DMS79 treated with DMSO at 0.1 percent for 48 hours (cell line): ENCODE data around the gene ZAR1.
"Not testable (repeated sequence)": the region's sequence is repeated elsewhere in the genome, so short reads cannot be mapped to it uniquely, and the experiment has no call there.

Experiments
- DNase-seq: peaks from one replicate; lab custom pipeline; 2025; lab: John Stamatoyannopoulos, UW

The ZAR1 gene

GRCh38 chr4:48490012-48490679 lies at the start of gene ZAR1:
Gene ZAR1 (plus strand): TSS chr4:48490252. CDS start chr4:48490292, 40 bp downstream.
- DNase-seq: no peak

DNA sequence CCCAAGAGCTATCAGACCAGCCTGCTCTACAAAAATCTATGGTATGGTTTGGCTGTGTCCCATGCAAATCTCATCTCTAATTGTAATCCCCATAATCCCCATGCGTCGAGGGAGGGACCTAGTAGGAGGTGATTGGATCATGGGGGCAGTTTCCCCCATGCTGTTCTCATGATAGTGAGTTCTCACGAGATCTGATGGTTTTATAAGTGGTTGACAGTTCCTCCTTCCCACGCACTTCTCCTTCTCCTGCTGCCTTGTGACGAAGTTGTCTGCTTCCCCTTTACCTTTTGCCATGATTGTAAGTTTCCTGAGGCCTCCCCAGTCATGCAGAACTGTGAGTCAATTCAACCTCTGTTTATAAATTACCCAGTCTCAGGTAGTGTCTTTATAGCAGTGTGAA lies 49.1 kb upstream of the ZAR1 start:
- DNase-seq: not testable (repeated sequence)

DNA sequence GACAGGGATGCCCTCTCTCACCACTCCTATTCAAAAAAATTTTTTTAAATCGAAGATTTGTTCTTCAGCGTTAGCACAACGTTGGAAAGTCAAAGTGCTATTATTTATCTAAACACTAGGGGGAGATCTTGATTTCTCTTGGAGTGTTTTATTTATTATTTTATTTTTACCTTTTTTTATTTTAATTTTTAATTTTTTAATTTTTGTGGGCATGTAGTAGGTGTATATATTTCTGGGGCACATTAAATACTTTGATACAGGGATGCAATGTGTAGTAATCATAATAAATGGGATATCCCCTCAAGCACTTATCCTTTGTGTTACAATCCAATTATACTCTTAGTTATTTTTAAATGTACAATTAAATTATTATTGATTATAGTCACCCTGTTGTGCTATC lies 44.3 kb upstream of the ZAR1 start:
- no peak for DNase-seq

- no peak for DNase-seq
Measured at GRCh38 chr4:48446642-48447041, 43.4 kb upstream of the ZAR1 start.

DNA sequence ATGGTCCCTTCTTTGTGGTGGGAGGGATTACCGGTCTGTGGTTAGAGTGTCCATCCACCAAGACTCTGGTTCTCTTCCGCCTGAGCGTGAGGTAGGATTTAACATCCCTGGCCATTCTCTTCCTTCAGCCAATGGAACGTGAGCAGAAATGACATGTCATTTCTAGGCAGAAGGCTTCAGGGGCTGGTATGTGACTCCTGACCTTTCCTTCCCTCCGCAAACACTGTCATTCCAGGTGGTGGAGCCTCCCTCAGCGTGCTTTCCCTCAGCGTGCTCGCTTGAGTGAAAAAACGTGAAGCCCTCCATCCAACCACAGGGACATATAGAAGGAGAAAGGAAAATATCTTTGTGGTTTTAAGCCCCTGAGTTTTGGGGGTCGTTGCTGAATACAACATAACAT lies 40.9 kb upstream of the ZAR1 start:
- no peak for DNase-seq

- no peak for DNase-seq
Measured at GRCh38 chr4:48450740-48451139, 39.3 kb upstream of the ZAR1 start.

- not testable (repeated sequence) for DNase-seq
Measured at GRCh38 chr4:48451656-48452055, 38.4 kb upstream of the ZAR1 start.

DNA sequence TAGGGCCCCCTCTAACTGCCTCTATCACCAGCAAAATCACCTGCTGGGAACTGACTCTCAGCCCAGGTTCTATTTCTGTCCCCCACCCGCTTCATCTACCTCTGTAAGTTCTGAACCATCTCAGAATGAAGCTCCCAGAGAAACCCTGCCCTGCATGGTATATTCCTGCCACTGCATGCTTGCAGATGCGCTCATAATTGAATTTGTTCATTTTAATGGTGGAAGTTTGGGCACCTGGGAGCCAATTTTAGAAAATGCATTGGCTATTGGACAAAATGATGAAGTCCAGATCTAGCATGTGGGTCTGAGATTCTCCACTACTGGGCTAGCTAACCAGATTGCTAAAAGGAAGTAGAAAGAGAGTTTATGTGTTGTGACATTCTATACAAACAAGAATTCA lies 35.5 kb upstream of the ZAR1 start:
- DNase-seq: no peak

DNA sequence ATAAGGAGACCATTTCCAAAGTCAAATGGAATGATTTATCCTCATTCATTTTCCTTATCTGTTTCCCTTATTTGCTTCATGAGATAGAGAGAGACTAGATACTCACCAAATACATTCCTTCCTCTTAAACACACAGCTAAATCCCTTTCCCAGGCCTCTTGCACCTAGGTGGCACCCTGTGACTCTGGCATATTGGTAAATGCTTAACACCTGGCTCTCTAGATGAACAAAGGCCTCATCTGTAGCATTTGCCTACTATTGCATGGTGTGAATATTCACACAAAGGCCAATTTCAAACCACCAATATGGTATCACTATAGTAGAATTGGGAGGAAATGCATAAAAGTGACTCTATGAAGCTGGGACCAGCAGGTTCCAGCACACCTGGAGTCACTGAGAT lies 29.1 kb upstream of the ZAR1 start:
- DNase-seq: no peak

- no peak for DNase-seq
Measured at GRCh38 chr4:48462363-48462762, 27.7 kb upstream of the ZAR1 start.

DNA sequence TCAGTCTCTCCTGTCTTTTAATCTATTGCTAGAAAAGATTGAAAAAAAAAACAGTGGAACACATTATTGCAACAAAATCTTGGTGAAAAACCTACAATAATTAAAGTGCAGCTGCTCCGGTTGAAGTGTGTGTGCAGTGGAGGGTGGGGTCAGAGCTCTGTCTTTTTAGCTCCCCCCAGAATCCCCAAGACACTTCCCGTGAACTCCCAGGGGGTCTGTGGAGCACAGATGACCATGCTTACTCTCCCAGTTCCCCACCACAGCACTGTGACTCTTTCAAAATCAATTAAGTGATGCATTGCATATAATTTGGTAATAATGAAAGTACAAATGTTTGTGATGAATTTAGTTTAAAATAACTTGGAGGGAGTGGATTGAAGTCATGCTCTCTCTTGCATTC lies 22.6 kb upstream of the ZAR1 start:
- no peak for DNase-seq

- no peak for DNase-seq
Measured at GRCh38 chr4:48467891-48468290, 22.2 kb upstream of the ZAR1 start.

DNA sequence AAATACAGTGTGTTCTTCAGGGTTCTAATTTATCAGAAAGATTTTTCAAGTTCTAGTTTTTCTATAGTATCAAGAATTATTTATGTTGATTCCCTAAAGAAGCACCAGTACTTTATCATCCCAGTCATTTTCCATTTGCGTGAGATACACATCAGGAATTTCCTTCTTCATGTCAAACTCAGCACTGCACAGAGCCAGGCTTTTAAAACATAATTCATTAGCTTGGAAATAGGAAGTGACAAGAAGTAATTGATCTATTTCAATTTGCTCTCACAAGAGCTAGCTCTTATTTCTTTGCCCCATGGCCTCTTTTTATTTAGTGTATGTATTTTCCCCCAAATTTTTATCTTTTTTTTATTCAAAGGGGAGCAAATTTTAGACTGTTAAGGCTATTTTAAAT lies 19.9 kb upstream of the ZAR1 start:
- no peak for DNase-seq

GRCh38 chr4:48470570-48470969 lies 19.5 kb upstream of the ZAR1 start:
- no peak for DNase-seq

- peak; percentile 46 for DNase-seq
Measured at GRCh38 chr4:48472794-48473193, 17.3 kb upstream of the ZAR1 start.

DNA sequence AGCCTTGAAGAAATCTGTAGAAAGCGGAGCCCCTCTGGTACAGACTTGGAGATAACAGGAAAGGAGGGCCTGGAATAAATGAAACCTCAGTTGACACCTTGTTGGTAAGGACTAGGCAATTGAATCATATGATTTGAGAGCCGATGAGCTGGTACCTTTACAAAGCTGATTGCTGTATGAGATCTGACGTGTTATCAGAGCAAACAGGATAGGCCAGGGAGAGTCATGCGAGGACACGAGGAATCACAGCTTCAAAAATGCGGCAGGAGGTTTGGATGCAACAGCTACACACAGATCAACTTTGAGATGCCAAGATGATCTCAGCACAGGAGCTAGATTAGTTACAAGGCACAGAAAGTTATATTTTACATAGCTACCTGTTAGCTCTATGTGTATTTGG lies 14.3 kb upstream of the ZAR1 start:
- no peak for DNase-seq

- DNase-seq: no peak
Measured at GRCh38 chr4:48478273-48478672, 11.8 kb upstream of the ZAR1 start.

DNA sequence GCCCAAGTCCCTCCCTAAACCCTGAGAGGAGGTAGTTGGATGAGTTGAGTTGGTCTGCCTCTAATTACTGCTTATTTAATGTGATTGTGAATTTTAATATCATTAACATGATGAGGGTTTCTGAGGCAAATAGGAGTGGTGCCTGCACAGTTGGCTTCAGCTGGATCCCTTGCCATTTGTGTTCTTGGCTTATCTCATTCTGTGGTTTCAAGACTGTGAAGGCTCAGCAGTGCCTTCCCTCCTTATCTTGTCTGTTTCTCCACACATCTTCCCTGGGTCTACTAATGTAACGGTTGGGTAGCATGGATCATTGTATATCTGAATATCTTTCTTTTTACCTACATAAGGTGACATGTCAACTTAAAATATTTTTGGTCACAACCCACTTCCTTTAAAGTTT lies 8.5 kb upstream of the ZAR1 start:
- DNase-seq: no peak

DNA sequence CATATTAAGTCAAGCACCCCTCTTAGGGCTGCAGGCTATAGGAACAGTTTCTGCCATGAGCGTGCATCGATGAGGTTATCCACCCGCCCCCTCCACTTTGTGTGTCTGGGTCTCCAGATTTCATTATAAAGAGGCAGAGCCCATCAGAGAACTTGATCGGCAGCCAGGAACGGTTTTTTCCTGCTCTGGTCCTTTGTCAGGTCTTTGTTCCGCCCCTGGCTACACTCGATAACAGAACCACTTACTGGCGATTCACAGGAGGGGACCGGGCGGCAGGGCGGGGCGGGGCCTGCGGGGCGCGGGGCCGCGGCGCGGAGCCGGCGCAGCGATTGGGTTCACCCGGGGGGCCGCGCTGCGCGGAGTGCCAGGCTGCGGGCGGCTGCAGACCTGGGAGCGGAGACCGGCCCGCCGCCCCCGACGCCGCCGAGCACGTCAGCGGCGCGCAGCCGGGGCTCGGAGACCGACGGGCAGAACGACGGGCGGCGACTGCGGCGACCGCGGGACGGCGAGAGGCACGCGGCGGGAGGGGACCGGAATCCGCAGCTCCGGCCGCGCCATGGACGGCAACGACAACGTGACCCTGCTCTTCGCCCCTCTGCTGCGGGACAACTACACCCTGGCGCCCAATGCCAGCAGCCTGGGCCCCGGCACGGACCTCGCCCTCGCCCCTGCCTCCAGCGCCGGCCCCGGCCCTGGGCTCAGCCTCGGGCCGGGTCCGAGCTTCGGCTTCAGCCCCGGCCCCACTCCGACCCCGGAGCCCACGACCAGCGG lies 6.9 kb upstream of the ZAR1 start, which contains the start of gene SLC10A4:
SLC10A4 (plus strand) TSS at position 338 of the 771 bp plus-strand sequence; CDS start at position 557, 219 bp downstream.
- peak; percentile 81 for DNase-seq

DNA sequence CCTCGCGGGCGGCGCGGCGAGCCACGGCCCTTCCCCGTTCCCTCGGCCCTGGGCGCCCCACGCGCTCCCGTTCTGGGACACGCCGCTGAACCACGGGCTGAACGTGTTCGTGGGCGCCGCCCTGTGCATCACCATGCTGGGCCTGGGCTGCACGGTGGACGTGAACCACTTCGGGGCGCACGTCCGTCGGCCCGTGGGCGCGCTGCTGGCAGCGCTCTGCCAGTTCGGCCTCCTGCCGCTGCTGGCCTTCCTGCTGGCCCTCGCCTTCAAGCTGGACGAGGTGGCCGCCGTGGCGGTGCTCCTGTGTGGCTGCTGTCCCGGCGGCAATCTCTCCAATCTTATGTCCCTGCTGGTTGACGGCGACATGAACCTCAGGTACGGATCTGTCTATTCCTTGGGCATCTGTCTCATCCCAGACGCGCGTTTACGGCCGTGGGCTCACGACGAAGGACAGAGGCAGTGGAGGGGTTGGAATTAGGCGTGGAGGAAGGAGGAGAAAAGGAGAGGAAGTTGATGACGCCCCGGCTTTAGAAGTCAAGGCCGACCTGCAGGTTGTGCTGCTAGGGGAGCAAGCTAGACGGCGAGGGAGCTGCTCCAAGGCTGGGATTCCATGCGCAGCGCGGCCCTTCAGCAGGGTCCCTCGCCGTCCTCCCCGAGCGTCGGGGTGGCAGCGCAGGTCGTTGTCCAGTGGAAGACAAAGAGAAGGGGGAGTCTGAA lies 6.1 kb upstream of the ZAR1 start:
- peak; percentile 48 for DNase-seq

- peak; percentile 48 for DNase-seq
Measured at GRCh38 chr4:48484494-48485168, 5.4 kb upstream of the ZAR1 start.

GRCh38 chr4:48489683-48490011 lies 405 bp upstream of the ZAR1 start:
- no peak for DNase-seq
